AG04450 (cell line): ENCODE results near the gene CDC5L. TPM values are rescaled to one million over a fixed set of nuclear protein-coding genes. Genes with fewer than 3 reads are reported as not detected.

Source experiments
- CTCF ChIA-PET: fragments of 300-600, 350-600 bp; formaldehyde crosslinking; extraction: SDS; loops from one replicate; lab custom pipeline; 2022; ENCODE audit warnings: antibody characterized with exemption, inconsistent platforms; lab: Charles Lee
- POLR2A ChIA-PET: fragments of 350-600 bp; formaldehyde crosslinking; extraction: SDS; loops from one replicate; lab custom pipeline; 2021; ENCODE audit warnings: antibody characterized with exemption, inconsistent platforms; lab: Yijun Ruan, JAX
- DNase-seq: peaks from one replicate; pipeline ENCODE4 v3.0.0-alpha.2; 2011; ENCODE audit warnings: low read depth, low spot score
- H3K27ac ChIP-seq: one replicate; pipeline ENCODE4 v1.5.1; 2012; ENCODE audit warnings: low read depth, low read length, control low read depth
- H3K27me3 ChIP-seq: one replicate; pipeline ENCODE4 v1.6.0; 2012; ENCODE audit warnings: low read length; ENCODE audit not compliant: control insufficient read depth, insufficient read depth
- H3K4me3 ChIP-seq: 2 replicates; pipeline ENCODE4 v1.5.1; 2011; ENCODE audit warnings: mild to moderate bottlenecking, low read depth, low read length, control low read depth
- H3K9me3 ChIP-seq: 2 replicates; pipeline ENCODE4 v1.5.1; 2012; ENCODE audit warnings: low read length; ENCODE audit not compliant: control insufficient read depth, insufficient read depth
- polyA plus RNA-seq: library from polyadenylated mRNA; depleted of rRNA; stranded (reverse); fragments of >200 nt; gene quantifications from 2 replicates; pipeline ENCODE4 v1.2.3, GENCODE V29; 2011
- TF ChIP-seq, protein P1 (sequence below): IDR thresholded peaks from 2 replicates; pipeline ENCODE4 v1.5.1; 2011; ENCODE audit warnings: low read depth, low read length, control low read depth, inconsistent platforms

Gene CDC5L
- polyA plus RNA-seq, 1 experiment = 22.4 TPM

DNA sequence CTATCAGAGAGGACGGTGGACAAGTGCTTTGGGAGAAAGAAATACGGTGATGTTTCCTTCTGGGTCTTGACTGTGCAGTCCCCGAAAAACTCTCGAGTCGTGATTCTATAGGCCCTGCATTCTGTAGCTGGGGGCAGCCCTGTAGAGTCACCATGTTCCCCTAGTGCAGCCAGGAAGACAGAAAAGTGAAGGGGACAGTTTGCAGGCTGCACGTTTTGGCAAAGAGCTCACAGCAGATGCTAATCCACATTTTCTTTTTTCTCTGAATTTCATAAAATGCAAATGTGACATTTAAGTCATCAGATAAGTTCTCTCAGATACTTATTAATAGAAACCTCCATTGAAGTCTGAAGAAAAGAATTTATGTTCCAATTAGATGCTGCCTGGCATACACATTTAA is 25.6 kb upstream of the CDC5L start:
- ChIA-PET POLR2A (no interaction called here), CTCF (no interaction called here)
- Histone ChIP-seq H3K9me3 (no peaks in the 10 kb centered on the region; the same call in 1 of the 2 replicates), H3K4me3 (no peak overlapping the region), H3K27me3 (peaks cover 18% of the 10 kb centered on the region), H3K27ac (no peak overlapping the region)
- DNase-seq = no peak
- TF ChIP-seq, protein P1, sequence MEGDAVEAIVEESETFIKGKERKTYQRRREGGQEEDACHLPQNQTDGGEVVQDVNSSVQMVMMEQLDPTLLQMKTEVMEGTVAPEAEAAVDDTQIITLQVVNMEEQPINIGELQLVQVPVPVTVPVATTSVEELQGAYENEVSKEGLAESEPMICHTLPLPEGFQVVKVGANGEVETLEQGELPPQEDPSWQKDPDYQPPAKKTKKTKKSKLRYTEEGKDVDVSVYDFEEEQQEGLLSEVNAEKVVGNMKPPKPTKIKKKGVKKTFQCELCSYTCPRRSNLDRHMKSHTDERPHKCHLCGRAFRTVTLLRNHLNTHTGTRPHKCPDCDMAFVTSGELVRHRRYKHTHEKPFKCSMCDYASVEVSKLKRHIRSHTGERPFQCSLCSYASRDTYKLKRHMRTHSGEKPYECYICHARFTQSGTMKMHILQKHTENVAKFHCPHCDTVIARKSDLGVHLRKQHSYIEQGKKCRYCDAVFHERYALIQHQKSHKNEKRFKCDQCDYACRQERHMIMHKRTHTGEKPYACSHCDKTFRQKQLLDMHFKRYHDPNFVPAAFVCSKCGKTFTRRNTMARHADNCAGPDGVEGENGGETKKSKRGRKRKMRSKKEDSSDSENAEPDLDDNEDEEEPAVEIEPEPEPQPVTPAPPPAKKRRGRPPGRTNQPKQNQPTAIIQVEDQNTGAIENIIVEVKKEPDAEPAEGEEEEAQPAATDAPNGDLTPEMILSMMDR = no peak

DNA sequence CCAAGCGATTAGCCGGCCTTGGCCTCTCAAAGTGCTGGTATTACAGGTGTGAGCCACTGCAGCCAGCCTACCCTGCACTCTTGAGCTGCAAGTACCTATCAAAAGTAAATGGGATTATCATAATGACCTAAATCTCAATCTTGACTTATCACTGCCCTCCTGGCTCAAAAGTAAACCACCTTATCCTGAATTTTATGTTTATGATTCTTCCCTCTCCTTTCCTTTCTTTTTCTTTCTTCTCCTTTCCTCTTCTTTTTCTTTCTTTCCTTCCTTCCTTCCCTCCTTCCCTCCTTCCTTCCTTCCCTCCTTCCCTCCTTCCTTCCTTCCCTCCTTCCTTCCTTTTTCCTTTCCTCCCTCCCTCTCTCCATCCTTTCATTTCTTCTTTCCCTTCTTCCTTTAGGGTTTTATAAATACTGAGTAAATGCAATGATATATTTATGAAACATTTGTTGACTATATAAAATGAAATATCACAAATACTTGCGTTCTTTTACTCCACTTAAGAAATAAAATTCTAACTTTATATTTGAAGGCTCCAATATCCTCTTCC is 24.1 kb upstream of the CDC5L start:
- H3K9me3 ChIP-seq = no peaks in the 10 kb centered on the region; the same call in 1 of the 2 replicates
- CTCF ChIA-PET = interaction anchor here (0.6 kb wide), 1 partner anchor 21 kb away, joined by 3 read pairs; the partner anchor contains the start of gene SPATS1
- TF ChIP-seq, protein P1 = no peak
- DNase-seq = no peak
- H3K4me3 ChIP-seq = no peak overlapping the region
- peaks cover 17% of the 10 kb centered on the region for H3K27me3 ChIP-seq
- H3K27ac ChIP-seq = no peak overlapping the region
- POLR2A ChIA-PET = no interaction called here

DNA sequence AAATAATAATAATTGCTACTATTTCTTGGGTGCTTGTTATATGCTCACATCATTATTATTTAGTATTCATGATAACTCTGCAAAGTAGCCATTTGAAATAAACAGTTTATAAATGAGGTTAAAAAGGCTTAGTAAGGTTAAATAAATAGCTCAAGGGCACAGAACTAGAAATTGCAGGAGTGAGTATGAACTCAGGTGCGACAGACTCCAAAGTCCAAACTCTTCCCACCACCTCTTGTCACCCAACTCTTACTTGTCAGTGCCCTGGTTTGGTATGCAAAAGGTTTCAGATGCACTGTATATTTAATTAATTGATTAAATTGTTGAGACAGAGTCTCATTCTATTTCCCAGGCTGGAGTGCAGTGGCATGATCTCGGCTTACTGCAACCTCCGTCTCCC is 20.7 kb upstream of the CDC5L start:
- H3K27me3 ChIP-seq = peaks cover 12% of the 10 kb centered on the region
- no peak overlapping the region for H3K27ac ChIP-seq
- H3K9me3 ChIP-seq = no peaks in the 10 kb centered on the region
- POLR2A ChIA-PET = interaction anchor here (0.9 kb wide), 1 partner anchor 21 kb away, joined by 3 read pairs; the partner anchor contains the start of gene CDC5L
- CTCF ChIA-PET = no interaction called here
- TF ChIP-seq, protein P1 = no peak
- H3K4me3 ChIP-seq = no peak overlapping the region
- DNase-seq = no peak

DNA sequence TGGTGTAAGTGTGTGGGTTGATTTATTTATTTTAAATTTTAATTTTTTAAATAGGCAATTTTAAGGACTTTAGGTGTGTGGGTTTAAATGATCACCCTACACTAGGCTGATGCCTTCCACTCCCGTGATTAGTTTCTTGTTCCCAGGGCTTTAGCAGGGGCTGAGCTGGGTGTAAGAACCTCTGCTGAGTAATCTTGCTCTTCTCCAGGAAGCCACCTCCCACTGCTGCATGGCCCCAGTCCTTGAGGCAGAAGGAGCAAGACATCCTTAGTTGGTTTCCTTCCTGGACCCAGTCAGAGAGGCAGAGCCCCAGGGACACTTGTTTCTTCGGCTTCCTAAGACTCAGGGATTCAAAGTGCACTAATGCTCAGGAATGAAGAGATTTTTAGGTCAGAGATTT is 19.8 kb upstream of the CDC5L start:
- H3K27ac ChIP-seq = no peak overlapping the region
- ChIA-PET POLR2A (no interaction called here), CTCF (no interaction called here)
- peaks cover 11% of the 10 kb centered on the region for H3K27me3 ChIP-seq
- no peak for DNase-seq
- no peak overlapping the region for H3K4me3 ChIP-seq
- no peaks in the 10 kb centered on the region for H3K9me3 ChIP-seq
- TF ChIP-seq, protein P1 = no peak

DNA sequence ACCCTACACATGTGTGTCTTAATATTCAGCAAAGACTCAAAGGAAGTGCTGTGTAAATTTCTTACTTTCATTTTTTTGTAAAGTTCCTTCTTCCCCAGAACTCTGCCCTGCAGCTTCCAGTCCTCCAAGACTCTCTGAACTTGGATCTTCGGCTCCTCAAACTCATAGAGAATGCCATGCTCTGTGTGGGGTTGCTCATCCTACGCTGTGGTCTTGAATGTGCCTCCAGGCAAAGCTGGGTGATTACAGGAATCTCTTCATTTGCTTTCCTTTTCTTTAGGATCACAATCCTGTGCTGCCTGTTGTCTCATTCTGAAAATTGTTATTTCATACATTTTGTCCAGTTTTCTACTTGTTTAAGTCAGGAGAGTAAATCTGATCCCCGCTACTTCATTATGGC is 14.5 kb upstream of the CDC5L start:
- ChIA-PET POLR2A (no interaction called here), CTCF (no interaction called here)
- peaks cover 25% of the 10 kb centered on the region for H3K27me3 ChIP-seq
- no peak overlapping the region for H3K4me3 ChIP-seq
- TF ChIP-seq, protein P1 = no peak
- DNase-seq = no peak
- no peak overlapping the region for H3K27ac ChIP-seq
- no peaks in the 10 kb centered on the region for H3K9me3 ChIP-seq
